Stimulated activated CD8-positive, alpha-beta memory T cell treated with anti-CD3 and anti-CD28 coated beads, Interleukin-7, amount 100 ng/mL, for 24 hours (primary cell): ENCODE results near the gene SIX2.
A peak's percentile ranks its signal among the peaks of the same experiment; 100 is the strongest.

Source experiments
- DNase-seq: peaks from one replicate; pipeline ENCODE4 v3.0.0-alpha.2; 2020; ENCODE audit warnings: low read depth

SIX2 gene

GRCh38 chr2:45000921-45001868, 8.1 kb downstream of the SIX2 start:
- no peak for DNase-seq

- no peak for DNase-seq
Observed at GRCh38 chr2:45000341-45000901, 8.8 kb downstream of the SIX2 start.

- DNase-seq = no peak
Observed at GRCh38 chr2:44999540-44999939, 9.7 kb downstream of the SIX2 start.

GRCh38 chr2:44997963-44998362, 11.3 kb downstream of the SIX2 start:
- no peak for DNase-seq

- no peak for DNase-seq
Observed at GRCh38 chr2:44996356-44996755, 12.9 kb downstream of the SIX2 start.

GRCh38 chr2:44994377-44994776, 14.9 kb downstream of the SIX2 start:
- DNase-seq = no peak

- DNase-seq = no peak
Observed at GRCh38 chr2:44989176-44989575, 20.1 kb downstream of the SIX2 start.

GRCh38 chr2:44983836-44984604, 25.2 kb downstream of the SIX2 start:
- no peak for DNase-seq

- peak; percentile 49 for DNase-seq
Observed at GRCh38 chr2:44981714-44982108, 27.5 kb downstream of the SIX2 start.

GRCh38 chr2:44980751-44981713, 28.2 kb downstream of the SIX2 start:
- DNase-seq = no peak

- DNase-seq = no peak
Observed at GRCh38 chr2:44979581-44979980, 29.7 kb downstream of the SIX2 start.

GRCh38 chr2:44975571-44976450, 33.4 kb downstream of the SIX2 start:
- no peak for DNase-seq

- no peak for DNase-seq
Observed at GRCh38 chr2:44974064-44974715, 35.1 kb downstream of the SIX2 start.

- no peak for DNase-seq
Observed at GRCh38 chr2:44972771-44973535, 36.3 kb downstream of the SIX2 start.

- DNase-seq = no peak
Observed at GRCh38 chr2:44970846-44971450, 38.3 kb downstream of the SIX2 start.

- no peak for DNase-seq
Observed at GRCh38 chr2:44969936-44970335, 39.3 kb downstream of the SIX2 start.

GRCh38 chr2:44967727-44968432, 41.4 kb downstream of the SIX2 start:
- no peak for DNase-seq

- DNase-seq = no peak
Observed at GRCh38 chr2:44967056-44967455, 42.2 kb downstream of the SIX2 start.
